ENCODE measurements around the gene TANC1.
A peak's percentile ranks its signal among the peaks of the same experiment; 100 is the strongest.
"Not testable (repeated sequence)": the region's sequence is repeated elsewhere in the genome, so short reads cannot be mapped to it uniquely, and the experiment has no call there.

Gene TANC1

DNA sequence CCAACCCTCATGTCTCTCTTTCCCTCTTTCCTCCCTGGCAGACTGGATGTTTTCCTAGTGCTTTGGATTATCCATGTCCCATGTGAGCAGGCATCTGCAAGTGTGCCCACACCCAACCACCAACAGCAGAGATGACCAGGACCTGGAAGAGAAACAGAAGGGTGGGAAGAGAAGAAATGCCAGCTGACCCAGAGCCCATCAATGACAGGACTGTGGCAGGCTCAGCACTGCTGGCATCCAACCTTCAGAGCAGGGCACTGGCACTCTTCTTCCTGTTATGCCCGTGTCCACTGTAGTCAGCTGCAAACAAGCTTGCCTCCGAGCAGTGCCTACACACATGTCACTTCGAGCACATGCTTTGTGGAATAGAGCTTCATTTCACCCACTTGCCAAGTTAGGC, 121.1 kb downstream of the TANC1 start:
- DNase-seq (ENCODE audit: low spot score), result no peak

- peak; percentile 98 for DNase-seq (ENCODE audit: low spot score)
Measured at GRCh38 chr2:159090514-159091201, 122.2 kb downstream of the TANC1 start.

- peak; percentile 62 for DNase-seq (ENCODE audit: low spot score)
Measured at GRCh38 chr2:159091381-159091780, 122.9 kb downstream of the TANC1 start.

GRCh38 chr2:159091976-159092375, 123.5 kb downstream of the TANC1 start:
- no peak for DNase-seq (ENCODE audit: low spot score)

DNA sequence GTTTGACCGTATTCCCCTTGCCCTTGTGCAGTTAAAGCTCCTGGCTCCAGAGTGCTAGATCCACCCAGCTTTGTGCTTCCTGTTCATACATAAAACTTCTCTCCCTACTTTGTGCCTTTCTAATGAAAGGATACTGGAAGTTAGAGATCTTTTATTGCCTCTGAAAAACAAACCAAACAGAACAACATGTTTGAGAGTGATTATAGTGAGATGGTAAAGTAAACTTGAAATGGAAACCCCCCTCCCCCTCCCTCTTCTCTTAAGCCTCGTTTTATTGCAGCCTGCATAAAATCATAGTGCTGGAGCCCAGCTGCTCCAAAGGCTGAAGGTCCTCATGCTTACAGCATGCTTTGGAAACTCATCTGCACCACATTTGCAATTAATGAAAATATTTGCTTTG, 125.1 kb downstream of the TANC1 start:
- no peak for DNase-seq (ENCODE audit: low spot score)

DNA sequence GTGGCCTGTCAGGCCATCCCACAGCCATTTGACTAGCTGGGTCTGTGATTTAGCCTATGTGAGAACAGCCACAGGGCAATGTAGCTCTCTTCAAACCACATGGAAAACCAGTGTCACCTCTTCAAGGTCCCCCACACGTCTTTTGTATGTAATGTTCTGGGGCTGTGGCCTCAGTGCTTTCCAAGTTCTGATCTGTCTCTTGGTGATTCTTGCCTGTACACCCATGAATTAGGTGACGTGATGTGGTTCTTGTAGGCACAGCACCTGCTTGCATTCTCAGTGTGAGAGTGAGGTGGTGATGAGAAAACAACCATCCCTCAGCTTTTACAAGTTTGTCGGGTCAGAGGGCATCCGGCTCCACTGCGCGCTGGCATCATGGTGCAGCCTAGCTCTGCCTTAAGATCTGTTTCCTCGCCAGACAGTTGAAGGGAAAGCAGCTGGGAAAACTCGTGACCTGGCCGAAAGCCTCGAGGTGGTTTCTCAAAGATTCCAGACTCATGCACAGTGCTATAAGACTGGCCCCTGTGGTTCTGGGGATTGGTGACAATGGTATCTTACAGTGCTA, 125.8 kb downstream of the TANC1 start:
- DNase-seq (ENCODE audit: low spot score), result peak; percentile 63

GRCh38 chr2:159095813-159096212, 127.4 kb downstream of the TANC1 start:
- DNase-seq (ENCODE audit: low spot score), result no peak

DNA sequence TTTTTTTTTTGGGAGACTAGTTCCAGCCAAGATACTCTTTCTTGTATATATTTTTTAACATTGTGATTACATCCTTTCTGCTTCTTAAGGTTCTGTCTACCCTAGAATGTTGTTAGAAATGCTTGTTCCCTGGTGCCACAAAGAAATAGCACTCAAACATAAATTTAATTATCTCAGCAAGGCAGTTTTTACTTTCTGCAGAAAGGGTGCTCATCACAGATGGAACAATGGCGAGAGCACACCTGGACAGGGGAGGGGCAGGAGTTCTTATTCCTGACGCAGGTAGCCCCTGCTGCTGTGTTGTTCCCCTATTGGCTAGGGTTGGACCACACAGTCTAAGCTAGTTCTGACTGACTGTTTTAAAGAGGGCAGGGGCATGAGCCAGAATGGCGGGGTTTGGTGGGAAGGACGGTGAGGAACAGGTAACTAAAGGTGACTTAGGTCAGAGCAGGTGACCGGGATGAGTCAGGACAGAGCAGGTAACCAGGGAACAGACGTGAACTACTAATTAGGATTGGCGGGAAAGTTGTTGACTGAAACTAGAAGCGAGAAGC, 127.9 kb downstream of the TANC1 start:
- not testable (repeated sequence) for DNase-seq (ENCODE audit: low spot score)

DNA sequence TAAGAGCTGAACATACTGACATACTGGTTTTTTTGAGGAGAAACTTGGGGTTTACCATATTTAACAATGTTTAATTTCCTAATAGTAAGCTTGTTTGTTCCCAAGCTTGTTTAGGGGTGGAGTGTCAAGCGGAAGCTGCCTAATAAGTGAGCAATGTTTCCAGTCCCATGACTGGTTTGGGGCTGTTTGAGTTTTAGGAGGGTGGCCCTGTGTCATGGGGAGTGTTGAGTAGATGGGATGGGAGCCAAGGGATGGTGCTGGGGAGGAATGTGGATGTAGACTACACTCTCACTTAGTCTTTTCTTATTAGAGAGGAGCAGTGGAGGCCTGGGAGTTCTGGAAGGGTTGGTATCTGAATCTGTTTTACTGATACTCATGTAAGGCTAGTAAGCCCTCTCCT, 128.5 kb downstream of the TANC1 start:
- DNase-seq (ENCODE audit: low spot score), result no peak

DNA sequence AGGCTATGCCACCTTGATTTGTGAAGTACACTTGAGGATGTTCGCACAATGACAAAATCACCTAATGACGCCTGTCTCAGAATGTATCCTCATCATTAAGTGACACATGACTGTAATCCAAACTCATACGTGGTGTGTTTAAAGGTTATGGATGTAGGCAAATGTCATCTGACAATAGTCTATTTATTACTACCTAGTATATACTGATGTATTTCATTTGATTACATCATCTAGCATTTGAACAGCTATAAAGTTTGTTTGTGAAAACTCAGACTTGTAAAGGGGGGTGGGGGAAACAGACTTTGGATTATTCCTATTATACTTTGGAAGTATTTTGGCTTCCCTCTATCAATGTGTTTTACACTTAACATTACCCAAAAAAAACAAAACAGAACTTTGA, 129.9 kb downstream of the TANC1 start:
- no peak for DNase-seq (ENCODE audit: low spot score)

DNA sequence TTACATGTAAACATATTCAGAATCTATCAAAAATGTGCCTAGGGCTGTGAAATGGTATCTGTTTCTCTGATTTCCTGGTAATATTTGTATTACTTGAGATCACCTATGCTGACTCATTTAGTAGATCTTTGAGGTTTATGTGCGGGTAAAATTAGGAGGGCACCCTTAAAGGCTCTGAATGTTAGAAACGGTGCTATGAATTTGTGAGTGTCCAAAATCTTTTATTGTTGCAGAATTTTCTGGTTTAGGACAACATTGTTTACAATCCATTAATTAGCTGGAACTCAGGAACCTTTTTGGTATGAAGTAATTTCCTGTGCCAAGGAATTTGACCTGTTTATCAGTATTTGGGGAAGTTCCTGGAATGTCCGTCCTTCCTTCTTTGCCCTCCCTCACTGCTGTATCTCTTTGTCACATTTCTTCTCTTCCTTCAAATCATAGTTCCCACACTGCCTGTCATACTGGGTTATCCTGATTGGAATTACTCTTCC, 130.5 kb downstream of the TANC1 start:
- DNase-seq (ENCODE audit: low spot score), result peak; percentile 68

DNA sequence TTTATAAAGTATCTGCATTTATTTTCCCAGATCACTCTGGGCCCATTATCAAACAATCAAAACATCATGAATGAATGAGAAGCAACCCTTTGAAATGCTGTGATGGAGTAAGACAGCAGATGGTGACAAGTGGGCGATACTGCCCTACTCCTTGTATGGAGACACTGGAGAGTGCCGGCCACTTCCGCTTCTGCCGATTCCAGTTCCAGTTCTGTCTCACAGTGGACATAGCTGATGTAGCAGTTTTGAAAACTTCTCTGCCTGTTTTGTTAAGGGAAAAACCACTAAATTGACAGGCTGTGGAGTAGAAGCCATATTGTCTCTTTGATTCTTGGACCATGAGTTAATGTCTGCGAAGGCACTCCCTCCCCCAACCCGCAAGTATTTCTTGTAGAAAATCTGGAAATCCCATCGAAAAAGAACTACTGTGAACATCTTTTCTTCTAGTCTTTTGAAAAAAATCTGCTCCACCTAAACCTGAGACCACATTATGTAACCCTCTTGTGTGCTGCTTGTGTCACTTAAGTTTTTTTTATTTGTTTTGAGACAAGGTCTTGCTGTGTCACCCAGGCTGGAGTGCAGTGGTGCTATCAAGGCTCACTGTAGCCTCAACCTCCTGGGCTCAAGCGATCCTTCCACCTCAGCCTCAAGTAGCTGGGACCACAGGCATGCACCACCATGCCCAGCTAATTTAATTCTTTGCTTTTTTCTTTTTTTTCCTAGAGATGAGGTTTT, 133.5 kb downstream of the TANC1 start:
- DNase-seq (ENCODE audit: low spot score), result no peak

GRCh38 chr2:159103411-159103810, 135.0 kb downstream of the TANC1 start:
- DNase-seq (ENCODE audit: low spot score), result no peak

DNA sequence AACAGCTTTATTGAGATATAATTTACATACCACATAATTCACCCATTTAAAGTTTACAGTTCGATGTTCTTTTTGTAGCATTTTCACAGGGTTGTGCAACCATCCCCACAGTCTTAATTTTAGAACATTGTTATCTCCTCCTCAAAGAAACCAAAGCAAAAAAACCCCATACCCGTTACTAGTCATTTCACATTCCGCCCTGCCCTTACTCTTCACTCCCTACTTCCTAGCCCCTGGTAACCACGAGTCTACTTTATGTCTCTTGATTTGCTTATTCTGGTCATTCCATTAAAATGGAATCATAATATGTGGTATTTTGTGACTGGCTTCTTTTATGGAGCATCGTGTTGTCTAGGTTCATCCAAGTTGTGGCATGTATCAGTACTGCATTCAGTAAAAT, 137.7 kb downstream of the TANC1 start:
- DNase-seq (ENCODE audit: low spot score), result no peak

DNA sequence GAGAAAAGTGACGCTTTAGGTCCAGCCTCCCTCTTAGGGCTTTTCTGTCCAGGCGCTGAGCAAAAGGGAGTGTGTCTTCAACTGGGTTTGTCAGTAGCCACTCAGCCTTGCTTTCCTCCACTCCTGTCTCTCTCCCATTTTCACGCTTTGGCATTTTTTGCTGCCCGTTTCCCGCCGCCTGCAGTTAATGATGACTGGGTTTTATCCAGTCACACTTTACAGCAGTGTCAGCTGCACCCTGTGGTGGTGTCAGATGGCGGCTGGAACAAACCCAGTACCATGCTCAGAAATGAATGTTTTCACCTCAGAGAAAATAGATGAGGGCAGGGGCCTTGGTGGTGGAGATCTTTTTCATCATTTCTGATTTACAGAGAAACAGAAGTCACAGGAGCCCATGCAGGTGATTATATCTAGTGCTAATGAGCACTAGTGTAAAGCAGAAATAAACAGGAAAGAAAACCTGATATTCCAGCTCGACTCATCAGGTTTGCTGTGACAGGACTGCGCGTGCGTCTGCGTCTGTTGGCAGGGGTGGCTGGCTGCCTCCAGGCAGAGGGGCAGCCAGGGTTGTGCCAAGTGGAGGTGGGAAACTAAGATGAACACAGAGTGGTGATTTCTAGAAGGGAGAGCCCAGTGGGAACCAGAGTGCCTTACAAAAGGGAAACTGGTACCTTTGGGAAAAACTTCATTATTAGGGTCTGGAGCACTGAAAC, 139.9 kb downstream of the TANC1 start:
- DNase-seq (ENCODE audit: low spot score), result no peak

GRCh38 chr2:159109517-159109916, 141.1 kb downstream of the TANC1 start:
- DNase-seq (ENCODE audit: low spot score), result no peak

DNA sequence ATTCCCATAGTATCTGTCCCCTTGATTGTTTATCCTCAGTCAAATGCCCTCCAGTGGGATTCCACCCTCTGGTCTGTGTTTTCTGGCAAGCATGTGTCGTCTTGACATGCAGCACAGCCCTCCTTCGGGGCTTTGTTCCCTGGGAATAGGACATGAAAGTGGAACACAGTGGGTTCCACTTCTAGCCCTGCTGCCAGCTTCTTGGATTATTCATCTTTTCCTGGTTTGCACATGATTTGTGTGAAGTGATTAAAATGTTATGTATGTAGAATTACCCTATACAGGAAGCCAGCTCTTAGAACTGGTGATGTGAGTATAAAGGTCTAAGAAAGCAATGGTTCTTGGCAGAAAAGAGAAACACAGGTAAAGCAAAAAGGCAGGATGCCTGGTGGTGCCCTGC, 142.3 kb downstream of the TANC1 start:
- DNase-seq (ENCODE audit: low spot score), result no peak

DNA sequence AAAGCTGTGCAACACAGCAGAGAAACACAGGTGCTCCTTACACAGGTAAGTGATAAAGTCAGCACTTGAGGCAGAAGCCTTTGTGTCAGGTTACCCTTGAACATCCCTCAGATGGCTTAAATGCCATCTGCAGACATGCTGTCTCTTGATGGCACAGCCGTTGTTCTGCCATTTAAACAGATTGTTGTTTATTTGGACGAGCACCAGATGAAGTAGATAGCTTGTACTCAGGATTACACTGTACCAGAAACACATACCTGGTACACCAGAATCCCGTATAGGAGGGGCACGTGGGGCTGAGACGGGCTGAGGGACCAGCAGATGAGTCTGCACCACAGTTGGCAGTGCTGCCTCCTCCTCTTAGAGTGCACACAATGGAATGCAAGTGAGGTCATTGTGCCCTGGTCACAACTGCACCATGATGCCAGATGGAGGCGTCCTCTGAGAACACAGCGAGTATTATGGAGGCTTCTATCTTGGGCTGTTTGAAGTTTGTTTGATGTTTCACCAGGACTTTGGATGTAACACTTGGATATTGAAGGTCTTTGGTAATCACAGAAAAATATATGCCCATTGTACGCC, 143.0 kb downstream of the TANC1 start:
- DNase-seq (ENCODE audit: low spot score), result no peak

DNA sequence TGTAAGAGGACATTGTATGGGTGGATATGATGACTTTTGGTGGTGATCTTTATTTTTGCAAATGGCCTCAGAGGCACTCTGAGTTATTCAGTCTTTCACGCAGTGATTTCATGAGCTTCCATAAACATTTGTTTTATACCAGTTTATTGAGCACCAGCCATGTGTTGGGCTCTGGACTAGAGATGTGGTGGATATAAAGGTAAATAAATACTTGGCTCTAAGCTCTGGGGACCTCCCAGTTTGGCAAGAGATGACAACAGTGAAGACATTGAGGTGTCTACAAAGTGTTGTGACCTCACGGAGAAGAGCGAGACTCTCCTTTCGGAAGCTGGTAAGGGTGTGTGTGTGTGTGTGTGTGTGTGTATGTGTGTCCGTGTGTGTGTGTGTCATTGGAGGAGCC, 146.4 kb downstream of the TANC1 start:
- no peak for DNase-seq (ENCODE audit: low spot score)

DNA sequence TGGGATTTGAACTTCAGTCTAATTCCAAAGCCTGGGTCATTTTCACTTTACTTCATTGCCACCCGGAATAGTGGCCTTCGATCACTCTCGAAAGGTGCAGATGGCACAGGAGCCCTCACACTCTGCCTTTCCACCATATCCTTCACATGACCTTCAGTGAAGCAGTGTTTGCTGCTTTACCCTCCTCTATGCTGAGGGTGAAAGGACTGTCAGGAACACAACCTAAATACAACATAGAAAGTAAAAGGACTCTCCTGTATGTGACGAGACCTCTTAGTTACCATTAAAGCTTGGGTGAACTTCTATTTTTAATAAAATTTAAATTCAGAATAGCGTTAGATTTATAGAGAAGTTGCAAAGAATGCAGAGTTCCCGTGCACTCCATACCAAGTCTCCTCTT, 148.5 kb downstream of the TANC1 start:
- no peak for DNase-seq (ENCODE audit: low spot score)

- no peak for DNase-seq (ENCODE audit: low spot score)
Measured at GRCh38 chr2:159117658-159118057, 149.2 kb downstream of the TANC1 start.

Measured in kidney tubule cell (primary cell).